Stimulated activated naive CD8-positive, alpha-beta T cell treated with anti-CD3 and anti-CD28 coated beads, Interleukin-15, Interleukin-2, amounts not matched to agents 100 ng/mL and 50 ng/mL, for 24 hours (primary cell): ENCODE data around the gene MRPS26.
A peak's percentile ranks its signal among the peaks of the same experiment; 100 is the strongest.
"Not testable (repeated sequence)": the region's sequence is repeated elsewhere in the genome, so short reads cannot be mapped to it uniquely, and the experiment has no call there.

ENCODE experiments used
- H3K27ac Mint-ChIP-seq: one replicate; pipeline ENCODE4 v1.8.0; 2021; ENCODE audit warnings: mild to moderate bottlenecking, mixed read lengths
- H3K27me3 Mint-ChIP-seq: one replicate; pipeline ENCODE4 v1.8.0; 2021; ENCODE audit warnings: mixed read lengths
- H3K36me3 Mint-ChIP-seq: one replicate; pipeline ENCODE4 v1.8.0; 2021; ENCODE audit warnings: low read depth, mixed read lengths
- H3K4me1 Mint-ChIP-seq: one replicate; pipeline ENCODE4 v1.8.0; 2021; ENCODE audit warnings: low read depth, mixed read lengths
- H3K4me3 Mint-ChIP-seq: one replicate; pipeline ENCODE4 v1.8.0; 2021; ENCODE audit warnings: mild to moderate bottlenecking, mixed read lengths
- H3K9me3 Mint-ChIP-seq: one replicate; pipeline ENCODE4 v1.8.0; 2021; ENCODE audit warnings: mixed read lengths

MRPS26 gene

GRCh38 chr20:3051385-3052019, 5.7 kb downstream of the MRPS26 start:
- Mint-ChIP-seq H3K27me3 (no peaks in the 10 kb centered on the region), H3K4me1 (peaks cover 11% of the 10 kb centered on the region), H3K27ac (no peak overlapping the region), H3K36me3 (peaks cover 30% of the 10 kb centered on the region), H3K4me3 (no peak overlapping the region), H3K9me3 (no peaks in the 10 kb centered on the region)

GRCh38 chr20:3059489-3059888, 13.6 kb downstream of the MRPS26 start:
- H3K4me3 Mint-ChIP-seq, result no peak overlapping the region
- H3K27ac Mint-ChIP-seq, result no peak overlapping the region
- no peaks in the 10 kb centered on the region for H3K36me3 Mint-ChIP-seq
- H3K27me3 Mint-ChIP-seq, result no peaks in the 10 kb centered on the region
- peaks cover 4% of the 10 kb centered on the region for H3K4me1 Mint-ChIP-seq
- no peaks in the 10 kb centered on the region for H3K9me3 Mint-ChIP-seq

DNA sequence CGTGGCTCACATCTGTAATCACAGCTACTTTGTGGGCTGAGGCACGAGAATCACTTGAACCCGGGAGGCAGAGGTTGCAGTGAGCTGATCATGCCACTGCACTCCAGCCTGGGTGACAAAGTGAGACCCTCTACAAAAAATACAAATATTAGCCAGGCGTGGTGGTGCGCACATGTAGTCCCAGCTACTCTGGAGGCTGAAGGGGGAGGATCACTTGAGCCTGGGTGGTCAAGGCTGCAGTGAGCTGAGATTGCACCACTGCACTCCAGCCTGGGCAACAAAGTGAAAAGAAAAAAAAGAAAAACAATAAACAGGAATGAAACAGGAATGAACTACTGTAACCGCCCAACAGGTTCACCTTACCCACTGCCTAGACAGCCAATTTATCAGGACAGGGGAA, 18.3 kb downstream of the MRPS26 start:
- H3K27me3 Mint-ChIP-seq, H3K36me3 Mint-ChIP-seq, H3K9me3 Mint-ChIP-seq, H3K4me3 Mint-ChIP-seq, H3K4me1 Mint-ChIP-seq, H3K27ac Mint-ChIP-seq: not testable (repeated sequence)

GRCh38 chr20:3067139-3068014, 21.5 kb downstream of the MRPS26 start:
- Mint-ChIP-seq H3K27me3 (no peaks in the 10 kb centered on the region), H3K27ac (no peak overlapping the region), H3K9me3 (no peaks in the 10 kb centered on the region), H3K4me3 (no peak overlapping the region), H3K4me1 (peaks cover 19% of the 10 kb centered on the region), H3K36me3 (no peaks in the 10 kb centered on the region)

DNA sequence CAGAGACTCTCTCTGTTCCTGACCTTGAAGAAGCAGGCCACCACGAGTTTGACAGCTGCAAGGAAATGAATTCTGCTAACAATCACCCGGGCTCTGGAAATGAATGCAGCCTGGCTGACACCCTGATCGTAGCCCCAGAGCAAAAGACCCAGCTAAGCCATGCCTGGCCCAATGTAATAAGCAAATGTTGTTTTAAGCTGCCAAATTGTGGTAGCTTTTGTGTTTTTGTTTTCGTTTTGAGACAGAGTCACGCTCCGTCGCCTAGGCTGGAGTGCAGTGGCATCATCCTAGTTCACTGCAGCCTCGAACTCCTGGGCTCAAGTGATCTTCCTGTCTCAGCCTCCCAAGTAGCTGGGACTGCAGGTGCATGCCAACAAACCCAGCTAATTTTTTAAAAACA, 22.2 kb downstream of the MRPS26 start:
- H3K4me1 Mint-ChIP-seq, result peaks cover 22% of the 10 kb centered on the region
- H3K4me3 Mint-ChIP-seq, result no peak overlapping the region
- no peaks in the 10 kb centered on the region for H3K9me3 Mint-ChIP-seq
- no peaks in the 10 kb centered on the region for H3K27me3 Mint-ChIP-seq
- no peaks in the 10 kb centered on the region for H3K36me3 Mint-ChIP-seq
- no peak overlapping the region for H3K27ac Mint-ChIP-seq

- H3K9me3 Mint-ChIP-seq, result no peaks in the 10 kb centered on the region
- H3K27ac Mint-ChIP-seq, result no peak overlapping the region
- no peak overlapping the region for H3K4me3 Mint-ChIP-seq
- H3K27me3 Mint-ChIP-seq, result no peaks in the 10 kb centered on the region
- H3K36me3 Mint-ChIP-seq, result no peaks in the 10 kb centered on the region
- peaks cover 21% of the 10 kb centered on the region for H3K4me1 Mint-ChIP-seq
These were observed 23.4 kb downstream of the MRPS26 start for GRCh38 chr20:3068986-3069900.

DNA sequence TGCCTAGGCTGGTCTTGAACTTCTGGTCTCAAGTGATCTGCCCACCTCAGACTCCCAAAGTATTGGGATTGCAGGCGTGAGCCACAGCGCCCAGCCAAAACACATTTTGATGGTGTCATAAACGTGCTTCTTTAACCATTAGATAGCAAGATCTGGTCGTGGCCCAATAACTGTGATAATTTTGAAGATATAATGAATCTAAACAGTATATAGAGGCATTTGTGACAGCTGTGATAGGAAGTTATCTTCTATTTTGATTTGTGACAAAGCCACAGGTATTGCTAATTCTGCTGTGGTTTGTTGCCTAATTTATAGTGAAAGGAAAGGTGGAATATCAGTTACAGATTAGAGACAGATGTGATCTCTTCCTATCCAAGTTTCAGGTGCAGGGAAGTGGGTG, 24.9 kb downstream of the MRPS26 start:
- Mint-ChIP-seq H3K27ac (no peak overlapping the region), H3K36me3 (no peaks in the 10 kb centered on the region), H3K4me3 (peak overlapping the region; percentile 63), H3K27me3 (no peaks in the 10 kb centered on the region), H3K9me3 (no peaks in the 10 kb centered on the region), H3K4me1 (peaks cover 15% of the 10 kb centered on the region)

GRCh38 chr20:3071266-3071609, 25.4 kb downstream of the MRPS26 start:
- Mint-ChIP-seq H3K9me3 (no peaks in the 10 kb centered on the region), H3K4me1 (peaks cover 15% of the 10 kb centered on the region), H3K27ac (no peak overlapping the region), H3K27me3 (no peaks in the 10 kb centered on the region), H3K36me3 (no peaks in the 10 kb centered on the region), H3K4me3 (peak overlapping the region; percentile 63)

GRCh38 chr20:3071610-3072529, 26.0 kb downstream of the MRPS26 start, which contains the start of gene OXT:
TSS of gene OXT (plus strand) at chr20:3071620. CDS start at chr20:3071656, 36 bp downstream.
- Mint-ChIP-seq H3K27ac (no peak within 1 kb of the TSS), H3K27me3 (no peaks in the 10 kb centered on the region), H3K36me3 (no peaks in the 10 kb centered on the region), H3K4me1 (peaks cover 18% of the 10 kb centered on the region), H3K4me3 (peak within 1 kb of the TSS; percentile 69), H3K9me3 (no peaks in the 10 kb centered on the region)

DNA sequence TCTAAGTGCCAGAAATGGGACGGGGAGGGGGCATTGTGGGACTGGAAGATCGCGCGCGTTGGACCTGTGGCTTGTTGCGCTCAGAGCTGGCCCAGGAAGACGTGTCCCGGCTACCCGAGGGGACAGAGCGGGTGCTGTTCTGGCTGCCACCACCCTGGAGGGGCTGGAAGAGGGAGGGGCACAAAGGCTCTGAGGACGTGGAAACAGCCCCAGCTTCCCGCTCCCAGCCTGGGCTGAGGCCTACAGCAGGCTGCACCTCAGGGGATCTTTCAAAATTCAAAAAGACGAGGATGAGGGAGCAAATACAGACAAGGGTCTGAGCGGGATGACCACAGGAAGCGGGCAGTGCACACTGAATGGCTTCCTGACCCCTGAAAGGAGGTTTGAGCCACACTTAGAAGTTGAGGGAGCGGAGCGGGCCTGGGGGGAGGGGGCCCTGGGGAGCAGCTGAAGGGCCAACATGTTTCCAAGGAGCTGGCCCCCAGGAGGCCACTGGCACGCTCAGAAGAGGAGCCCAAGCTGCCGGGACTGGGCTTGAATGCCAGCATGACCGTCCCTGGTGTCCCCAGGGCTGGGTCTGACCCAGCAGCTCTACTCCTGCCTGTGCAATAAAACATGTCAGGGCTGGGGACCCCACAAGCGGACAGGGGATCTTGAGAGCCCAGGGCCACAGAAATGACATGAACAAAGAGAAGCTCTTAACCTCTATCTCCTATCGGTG, 26.8 kb downstream of the MRPS26 start:
- peaks cover 2% of the 10 kb centered on the region for H3K27me3 Mint-ChIP-seq
- peak overlapping the region; percentile 69 for H3K4me3 Mint-ChIP-seq
- H3K9me3 Mint-ChIP-seq, result no peaks in the 10 kb centered on the region
- H3K4me1 Mint-ChIP-seq, result peaks cover 27% of the 10 kb centered on the region
- no peak overlapping the region for H3K27ac Mint-ChIP-seq
- no peaks in the 10 kb centered on the region for H3K36me3 Mint-ChIP-seq

GRCh38 chr20:3073251-3073643, 27.4 kb downstream of the MRPS26 start:
- not testable (repeated sequence) for H3K27ac Mint-ChIP-seq, H3K27me3 Mint-ChIP-seq, H3K9me3 Mint-ChIP-seq, H3K36me3 Mint-ChIP-seq
- Mint-ChIP-seq H3K4me1 (peaks cover 31% of the 10 kb centered on the region), H3K4me3 (peak overlapping the region; percentile 17)

- H3K27me3 Mint-ChIP-seq, result peaks cover 15% of the 10 kb centered on the region
- H3K9me3 Mint-ChIP-seq, result no peaks in the 10 kb centered on the region
- no peaks in the 10 kb centered on the region for H3K36me3 Mint-ChIP-seq
- no peak overlapping the region for H3K4me3 Mint-ChIP-seq
- H3K27ac Mint-ChIP-seq, result no peak overlapping the region
- peaks cover 31% of the 10 kb centered on the region for H3K4me1 Mint-ChIP-seq
These were observed 29.0 kb downstream of the MRPS26 start for GRCh38 chr20:3074812-3075211.

DNA sequence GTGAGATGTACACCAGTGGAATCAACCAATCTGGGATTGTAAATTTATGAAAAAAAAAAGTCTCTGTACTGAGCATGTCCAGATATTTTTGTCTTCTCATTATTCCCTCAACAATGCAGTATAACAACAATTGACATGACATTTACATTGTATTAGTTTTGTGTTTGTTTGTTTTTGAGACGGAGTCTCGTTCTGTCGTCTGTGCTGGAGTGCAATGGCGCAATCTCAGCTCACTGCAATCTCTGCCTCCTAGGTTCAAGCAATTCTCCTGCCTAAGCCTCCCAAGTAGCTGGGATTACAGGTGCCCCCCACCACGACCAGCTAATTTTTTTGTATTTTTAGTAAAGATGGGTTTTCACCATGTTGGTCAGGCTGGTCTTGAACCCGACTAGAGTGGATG, 29.5 kb downstream of the MRPS26 start:
- not testable (repeated sequence) for H3K4me3 Mint-ChIP-seq

More for the DNA sequence above, 29.5 kb downstream of the MRPS26 start:
- H3K27ac Mint-ChIP-seq, H3K36me3 Mint-ChIP-seq, H3K9me3 Mint-ChIP-seq: not testable (repeated sequence)
- Mint-ChIP-seq H3K27me3 (peaks cover 17% of the 10 kb centered on the region), H3K4me1 (peaks cover 31% of the 10 kb centered on the region)
